CD4-positive, CD25-positive, alpha-beta regulatory T cell (primary cell): Measurements from ENCODE around the gene MSANTD2. TPM values are rescaled to one million over a fixed set of nuclear protein-coding genes. Genes with fewer than 3 reads are reported as not detected.
A peak's percentile ranks its signal among the peaks of the same experiment; 100 is the strongest.

ENCODE experiments used
- ATAC-seq, 2 donors: fragments of 150-1000 bp; cut with Tn5 transposase; one replicate each; pipeline ENCODE4 v1.10.0; 2021; ENCODE audit warnings: low read depth in 2 of 2, moderate number of reproducible peaks in 2 of 2, moderate library complexity in 1 of 2
- DNase-seq, 3 donors: peaks; one replicate each; pipeline versions ENCODE4 v3.0.0 to v3.0.0-alpha.2; 2012 to 2022; ENCODE audit warnings: mixed read lengths in 1 of 3
- H3K27ac ChIP-seq: one replicate; pipeline ENCODE4 v1.7.0; 2013; ENCODE audit warnings: mild to moderate bottlenecking, low read length; ENCODE audit not compliant: insufficient read depth, poor library complexity, severe bottlenecking
- H3K27me3 ChIP-seq: one replicate; pipeline ENCODE4 v1.7.0; 2013; ENCODE audit warnings: low read length; ENCODE audit not compliant: control insufficient read depth, insufficient read depth
- H3K36me3 ChIP-seq: one replicate; pipeline ENCODE4 v1.7.0; 2013; ENCODE audit warnings: mild to moderate bottlenecking, low read length, moderate library complexity; ENCODE audit not compliant: control insufficient read depth, insufficient read depth
- H3K4me1 ChIP-seq: 2 replicates; pipeline ENCODE4 v1.7.0; 2013; ENCODE audit warnings: mild to moderate bottlenecking, low read length; ENCODE audit not compliant: insufficient read depth, control insufficient read depth, poor library complexity, severe bottlenecking
- H3K4me3 ChIP-seq: one replicate; pipeline ENCODE4 v1.7.0; 2013; ENCODE audit warnings: low read depth, mild to moderate bottlenecking, low read length, moderate library complexity
- H3K9me3 ChIP-seq, 2 experiments: 1 replicate in 1 of 2; 2 replicates in 1 of 2; pipeline ENCODE4 v1.7.0; 2013; ENCODE audit warnings: low read length in 2 of 2, mild to moderate bottlenecking in 1 of 2, moderate library complexity in 1 of 2; ENCODE audit not compliant: control insufficient read depth in 2 of 2
- H3K27ac Mint-ChIP-seq, 3 donors: one replicate each; pipeline ENCODE4 v1.8.0; 2020 to 2022; ENCODE audit warnings: mild to moderate bottlenecking in 3 of 3, mixed read lengths in 3 of 3, moderate library complexity in 2 of 3
- H3K27me3 Mint-ChIP-seq: one replicate; pipeline ENCODE4 v1.8.0; 2022; ENCODE audit warnings: mild to moderate bottlenecking, mixed read lengths
- H3K36me3 Mint-ChIP-seq: one replicate; pipeline ENCODE4 v1.8.0; 2020; ENCODE audit warnings: mixed read lengths
- H3K4me1 Mint-ChIP-seq, 4 donors: one replicate each; pipeline ENCODE4 v1.8.0; 2020 to 2022; ENCODE audit warnings: mixed read lengths in 4 of 4, mild to moderate bottlenecking in 1 of 4
- H3K4me3 Mint-ChIP-seq, 4 donors: one replicate each; pipeline ENCODE4 v1.8.0; 2020 to 2022; ENCODE audit warnings: mild to moderate bottlenecking in 4 of 4, mixed read lengths in 4 of 4, moderate library complexity in 3 of 4
- H3K9me3 Mint-ChIP-seq, 7 donors: one replicate each; pipeline ENCODE4 v1.8.0; 2020 to 2022; ENCODE audit warnings: mixed read lengths in 7 of 7, mild to moderate bottlenecking in 3 of 7, moderate library complexity in 2 of 7
- polyA plus RNA-seq, 4 donors: library from polyadenylated mRNA; unstranded; fragments of 300-500 nt; fragmentation: Illumina TruSeq; gene quantifications; one replicate each; pipeline ENCODE4 v1.2.3, GENCODE V29; 2021
- total RNA-seq: library from RNA; stranded (reverse); gene quantifications from one replicate; pipeline ENCODE4 v1.2.3, GENCODE V29; 2022

MSANTD2 gene
- total and polyA plus RNA-seq, 5 donors from 2014 or later, result 1.9 to 10.0 (median 4.2) TPM

DNA sequence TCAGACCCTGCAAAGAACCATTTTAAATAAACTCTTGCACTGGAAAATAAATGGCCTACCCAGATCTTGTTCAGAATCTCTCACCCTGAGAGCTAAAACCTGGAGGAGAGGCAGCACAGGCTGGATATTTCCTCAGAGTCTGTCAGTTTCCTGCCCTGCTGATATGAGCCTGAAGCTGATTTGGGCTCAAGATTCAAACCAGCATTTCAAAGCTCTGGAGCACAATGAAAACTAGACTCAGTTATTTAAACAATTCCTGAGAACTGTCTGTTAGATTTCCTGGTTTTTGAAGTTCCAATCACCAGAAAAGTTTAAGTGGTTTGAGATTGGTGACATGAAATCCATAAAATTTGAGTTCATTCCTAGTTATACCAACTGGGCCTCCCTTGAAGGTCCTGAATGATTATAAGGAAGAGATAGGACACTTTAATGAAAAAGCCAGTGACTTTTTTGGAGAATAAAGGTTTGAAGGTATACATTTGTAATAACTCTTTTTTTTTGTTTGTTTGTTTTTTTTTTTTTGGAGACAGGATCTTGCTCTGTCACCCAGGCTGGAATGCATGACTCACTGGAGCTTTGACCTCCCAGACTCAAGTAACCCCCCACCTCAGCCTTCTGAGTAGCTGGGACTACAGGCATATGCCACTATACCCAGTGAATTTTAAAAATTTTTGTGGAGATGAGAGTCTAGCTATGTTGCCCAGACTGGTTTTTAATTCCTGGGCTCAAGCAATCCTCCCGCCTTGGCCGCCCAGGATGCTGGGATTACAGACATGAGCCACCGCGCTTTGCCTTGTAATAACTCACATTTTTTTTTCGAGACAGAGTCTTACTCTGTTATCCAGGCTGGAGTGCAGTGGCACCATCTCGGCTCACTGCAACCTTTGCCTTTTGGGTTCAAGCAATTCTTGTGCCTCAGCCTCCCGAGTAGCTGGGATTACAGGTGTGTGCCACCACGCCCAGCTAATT is 30.1 kb downstream of the MSANTD2 start:
- Histone ChIP-seq H3K9me3 (no peaks in the 10 kb centered on the region), H3K4me1 (no peaks in the 10 kb centered on the region), H3K36me3 (peaks cover 26% of the 10 kb centered on the region), H3K27me3 (no peaks in the 10 kb centered on the region), H3K27ac (no peak overlapping the region), H3K4me3 (no peak overlapping the region)
- Mint-ChIP-seq H3K36me3 (peaks cover 14% of the 10 kb centered on the region), H3K9me3 (peaks cover 0 to 1% (median 0%) of the 10 kb centered on the region in 7 donors), H3K4me1 (peaks cover 0 to 3% (median under 1%) of the 10 kb centered on the region in 4 donors), H3K27ac (no peak overlapping the region), H3K4me3 (no peak overlapping the region), H3K27me3 (no peaks in the 10 kb centered on the region)
- DNase-seq (no peak), ATAC-seq (no peak)

DNA sequence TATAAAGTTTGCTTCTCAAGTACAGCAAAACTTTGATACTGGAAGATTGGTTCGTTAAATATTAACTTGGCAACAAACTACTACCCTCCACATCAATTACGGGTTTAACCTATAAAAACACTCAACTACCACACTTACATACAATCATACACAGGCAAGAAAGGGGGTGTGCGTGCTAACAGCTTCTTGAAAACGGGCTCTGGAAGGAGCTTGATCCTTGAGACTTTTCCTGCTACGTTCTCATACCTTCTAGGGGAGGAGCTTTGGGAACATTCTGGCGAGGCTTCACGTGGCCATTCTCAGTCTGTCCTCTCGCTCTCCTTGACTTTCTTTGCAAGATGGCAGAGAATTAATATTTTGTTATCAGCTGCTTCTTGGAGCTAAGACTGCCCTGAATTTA is 31.3 kb downstream of the MSANTD2 start:
- peaks cover 3% of the 10 kb centered on the region for H3K27me3 Mint-ChIP-seq
- ATAC-seq, result no peak
- Histone ChIP-seq H3K4me3 (no peak overlapping the region), H3K36me3 (peaks cover 26% of the 10 kb centered on the region), H3K27me3 (no peaks in the 10 kb centered on the region), H3K4me1 (no peaks in the 10 kb centered on the region), H3K9me3 (no peaks in the 10 kb centered on the region), H3K27ac (no peak overlapping the region)
- no peak for DNase-seq
- H3K4me3 Mint-ChIP-seq, result no peak overlapping the region
- H3K27ac Mint-ChIP-seq, result no peak overlapping the region
- peaks cover 0 to 3% (median 0%) of the 10 kb centered on the region in 4 donors for H3K4me1 Mint-ChIP-seq
- no peaks in the 10 kb centered on the region for H3K9me3 Mint-ChIP-seq
- peaks cover 14% of the 10 kb centered on the region for H3K36me3 Mint-ChIP-seq

DNA sequence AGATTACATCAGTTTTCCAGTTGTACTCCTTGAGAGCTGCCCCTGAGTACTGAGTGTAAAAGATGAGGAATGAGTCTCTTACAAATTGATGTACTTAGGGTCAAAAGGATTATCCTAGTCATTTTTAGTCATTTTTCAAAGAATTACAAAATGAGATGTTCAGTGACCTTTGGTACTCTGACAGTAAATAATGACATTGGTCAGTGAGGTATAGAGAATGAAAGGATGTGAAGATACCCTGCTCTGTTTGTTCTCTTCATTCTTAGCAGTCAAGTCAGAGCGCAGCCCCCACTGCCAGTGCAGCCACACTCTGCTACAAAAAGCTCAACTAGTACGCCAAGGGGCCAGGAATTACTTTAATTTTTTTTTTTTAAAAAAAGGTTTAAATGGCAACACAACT is 34.0 kb downstream of the MSANTD2 start:
- peaks cover 13% of the 10 kb centered on the region for H3K36me3 ChIP-seq
- DNase-seq (no peak), ATAC-seq (no peak)
- Mint-ChIP-seq H3K27ac (no peak overlapping the region), H3K36me3 (peaks cover 9% of the 10 kb centered on the region), H3K27me3 (peaks cover 19% of the 10 kb centered on the region), H3K4me3 (no peak overlapping the region), H3K9me3 (no peaks in the 10 kb centered on the region), H3K4me1 (peaks cover 0 to 14% (median 5%) of the 10 kb centered on the region in 4 donors)
- no peak overlapping the region for H3K27ac ChIP-seq
- no peak overlapping the region for H3K4me3 ChIP-seq
- peaks cover 4% of the 10 kb centered on the region for H3K27me3 ChIP-seq
- H3K4me1 ChIP-seq, result peaks cover 21% of the 10 kb centered on the region
- no peaks in the 10 kb centered on the region for H3K9me3 ChIP-seq

DNA sequence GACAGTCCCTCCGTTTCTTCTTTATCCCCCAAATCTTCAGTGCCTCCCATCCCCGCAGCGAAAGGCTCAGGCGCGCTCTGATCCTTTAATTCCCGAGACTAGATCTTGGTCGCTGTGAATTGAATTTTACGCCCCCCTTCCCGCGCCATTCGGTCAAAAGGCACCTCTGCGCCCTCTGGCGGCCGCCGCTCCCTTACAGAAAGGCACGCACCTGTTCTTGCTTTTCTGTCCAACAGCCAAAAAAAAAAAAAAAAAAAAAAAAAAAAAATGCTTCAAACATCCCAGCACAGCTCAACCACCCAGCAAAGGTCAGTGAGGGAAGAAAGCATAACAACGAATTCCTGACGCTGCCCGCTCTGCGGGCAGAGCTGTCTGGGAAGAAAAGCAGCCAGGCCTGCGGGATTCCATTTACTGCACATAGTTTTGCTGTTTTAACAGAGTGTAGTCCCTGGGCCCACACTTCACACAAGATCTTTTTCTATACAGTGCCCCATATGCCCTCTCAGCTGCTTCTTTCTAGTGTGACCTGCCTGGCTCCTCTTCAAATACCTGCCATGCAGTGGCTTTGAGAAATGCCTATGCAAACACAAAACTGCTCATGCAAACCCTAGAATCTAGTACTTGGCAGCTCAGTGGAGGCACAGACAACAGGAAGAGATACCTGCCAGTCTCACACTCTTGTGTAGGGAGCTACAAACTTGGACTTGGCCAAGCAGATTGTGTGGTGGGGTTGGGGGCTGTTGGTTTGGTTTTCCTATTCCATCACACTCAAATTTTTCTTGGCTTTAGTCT is 36.9 kb downstream of the MSANTD2 start:
- peaks cover 44% of the 10 kb centered on the region for H3K4me1 ChIP-seq
- H3K36me3 ChIP-seq, result peaks cover 8% of the 10 kb centered on the region
- Mint-ChIP-seq H3K4me3 (peak overlapping the region; percentile 86 to 97 (median 96)), H3K27ac (peak overlapping the region in 1 of 3 donors; percentile 88), H3K36me3 (peaks cover 5% of the 10 kb centered on the region), H3K9me3 (no peaks in the 10 kb centered on the region), H3K27me3 (peaks cover 44% of the 10 kb centered on the region), H3K4me1 (peaks cover 0 to 35% (median 7%) of the 10 kb centered on the region in 4 donors)
- no peak overlapping the region for H3K27ac ChIP-seq
- peak; percentile 48 to 62 for ATAC-seq
- peak; percentile 76 to 83 (median 83) for DNase-seq
- H3K4me3 ChIP-seq, result peak overlapping the region; percentile 60
- peaks cover 7% of the 10 kb centered on the region for H3K27me3 ChIP-seq
- H3K9me3 ChIP-seq, result no peaks in the 10 kb centered on the region

DNA sequence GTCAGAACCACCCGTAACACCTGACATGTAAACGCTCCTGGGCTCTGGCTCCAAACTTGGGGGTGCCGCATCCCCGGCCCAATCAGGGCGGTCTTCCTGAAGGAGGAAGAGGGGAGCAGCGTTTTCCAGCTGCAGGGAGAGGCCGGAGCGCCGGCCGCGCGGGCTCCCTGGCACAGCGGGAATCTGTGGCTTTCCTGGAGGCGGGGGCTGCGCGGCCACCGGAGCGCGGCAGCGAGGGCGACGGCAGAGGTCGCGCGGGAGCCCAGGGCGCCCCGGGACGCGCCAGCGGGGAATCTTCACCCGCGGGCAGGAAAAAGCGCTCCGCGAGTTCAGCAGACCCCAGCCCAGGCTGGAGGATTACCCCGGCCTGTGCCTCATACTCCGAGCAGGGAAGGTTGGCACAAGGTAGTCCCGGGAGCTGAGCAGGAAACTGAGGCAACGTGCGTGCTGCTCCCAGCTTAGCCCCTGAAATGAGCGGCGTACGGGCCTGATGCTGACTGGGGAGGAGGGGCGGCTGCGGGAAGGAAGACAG is 37.5 kb downstream of the MSANTD2 start:
- peak; percentile 24 to 43 for ATAC-seq
- peaks cover 11% of the 10 kb centered on the region for H3K27me3 ChIP-seq
- Mint-ChIP-seq H3K27ac (no peak overlapping the region), H3K36me3 (peaks cover 3% of the 10 kb centered on the region), H3K4me3 (peak overlapping the region; percentile 86 to 97 (median 96)), H3K4me1 (peaks cover 0 to 38% (median 10%) of the 10 kb centered on the region in 4 donors), H3K27me3 (peaks cover 50% of the 10 kb centered on the region), H3K9me3 (peaks cover 0 to 2% (median 0%) of the 10 kb centered on the region in 7 donors)
- peak overlapping the region; percentile 62 for H3K4me3 ChIP-seq
- H3K4me1 ChIP-seq, result peaks cover 48% of the 10 kb centered on the region
- peaks cover 4% of the 10 kb centered on the region for H3K36me3 ChIP-seq
- no peak overlapping the region for H3K27ac ChIP-seq
- no peaks in the 10 kb centered on the region for H3K9me3 ChIP-seq
- DNase-seq, result no peak

DNA sequence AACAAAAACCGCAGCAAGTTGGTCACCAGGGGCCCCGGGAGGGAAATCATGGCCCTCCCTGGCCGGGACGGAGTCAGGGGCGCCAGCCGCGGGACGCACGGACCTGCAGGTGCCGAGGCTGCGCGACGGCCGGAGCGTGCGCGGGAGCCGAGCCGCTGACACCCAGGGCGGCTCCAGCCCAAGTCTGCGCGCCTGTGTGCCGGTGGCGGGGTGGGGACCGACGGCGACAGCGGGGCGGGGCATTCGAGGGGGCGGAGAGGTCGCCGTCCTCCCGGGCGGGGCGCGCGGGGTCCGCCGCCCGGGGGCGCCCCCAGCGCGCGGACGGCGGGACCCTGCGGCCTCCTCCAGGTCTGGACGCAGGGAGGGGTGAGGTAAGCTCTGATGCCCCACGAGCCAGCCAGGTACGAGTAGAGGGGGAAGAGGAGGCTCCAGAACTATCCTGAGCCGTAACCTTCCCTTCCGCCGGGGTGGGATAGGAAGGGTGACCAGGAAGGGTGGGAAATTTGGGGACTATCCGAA is 38.0 kb downstream of the MSANTD2 start, which contains the start of gene ESAM:
Gene ESAM (minus strand): TSS at position 186 of the 519 bp plus-strand sequence. CDS start 136 bp downstream, at position 50.
- peak within 1 kb of the TSS in 1 of 3 donors; percentile 88 for H3K27ac Mint-ChIP-seq
- ATAC-seq (peak; percentile 57 to 62), DNase-seq (peak; percentile 57 to 68 (median 65))
- Histone ChIP-seq H3K27me3 (peaks cover 12% of the 10 kb centered on the region), H3K9me3 (no peaks in the 10 kb centered on the region), H3K27ac (no peak within 1 kb of the TSS), H3K36me3 (no peaks in the 10 kb centered on the region), H3K4me3 (peak within 1 kb of the TSS; percentile 62), H3K4me1 (peaks cover 48% of the 10 kb centered on the region)
- peak within 1 kb of the TSS; percentile 88 to 97 (median 96) for H3K4me3 Mint-ChIP-seq
- H3K9me3 Mint-ChIP-seq, result peaks cover 0 to 2% (median 0%) of the 10 kb centered on the region in 7 donors
- peaks cover 54% of the 10 kb centered on the region for H3K27me3 Mint-ChIP-seq
- peaks cover 3% of the 10 kb centered on the region for H3K36me3 Mint-ChIP-seq
- H3K4me1 Mint-ChIP-seq, result peaks cover 0 to 41% (median 10%) of the 10 kb centered on the region in 4 donors
